GM21526 (cell line): ENCODE data around the gene GXYLT1.
A peak's percentile ranks its signal among the peaks of the same experiment; 100 is the strongest.
"Not testable (repeated sequence)": the region's sequence is repeated elsewhere in the genome, so short reads cannot be mapped to it uniquely, and the experiment has no call there.

Source experiments
- ATAC-seq: cut with Tn5 transposase; IDR thresholded peaks from one replicate; pipeline ENCODE4 v1.9.1; 2021; ENCODE audit warnings: moderate library complexity; ENCODE audit not compliant: unreplicated experiment, low FRiP score

Gene GXYLT1

DNA sequence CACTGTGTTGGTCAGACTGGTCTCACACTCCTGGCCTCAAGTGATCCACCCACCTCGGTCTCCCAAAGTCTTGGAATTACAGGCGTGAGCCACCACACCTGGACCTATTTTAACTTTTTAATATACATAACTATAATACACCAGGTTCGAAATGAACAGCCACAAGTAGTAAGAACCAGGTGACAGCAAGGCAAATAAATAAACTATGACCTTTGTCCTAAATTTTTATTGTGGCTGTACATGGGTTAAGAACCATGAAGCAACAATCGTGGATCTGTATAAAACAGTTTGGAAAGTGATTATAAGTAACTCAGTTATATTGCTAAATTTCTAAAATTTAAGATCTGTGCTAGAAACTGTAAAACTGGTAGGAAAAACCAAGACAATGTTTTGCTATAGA lies 41.5 kb downstream of the GXYLT1 start:
- ATAC-seq: no peak

DNA sequence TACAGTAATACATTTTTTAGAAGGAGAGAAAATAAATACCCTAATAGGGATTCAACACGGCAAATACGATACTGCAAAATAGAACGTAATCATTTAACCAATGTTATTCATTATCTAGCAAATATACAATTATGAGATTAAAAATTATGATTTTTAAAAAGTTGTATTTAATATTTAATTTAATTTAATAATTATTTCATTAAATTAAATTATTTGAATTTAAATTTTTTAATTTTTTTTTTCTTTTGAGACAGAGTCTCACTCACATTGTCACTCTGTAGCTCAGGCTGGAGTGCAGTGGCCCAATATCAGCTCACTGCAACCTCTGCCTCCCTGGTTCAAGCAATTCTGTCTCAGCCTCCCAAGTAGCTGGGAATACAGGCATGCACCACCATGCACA lies 42.0 kb downstream of the GXYLT1 start:
- no peak for ATAC-seq

DNA sequence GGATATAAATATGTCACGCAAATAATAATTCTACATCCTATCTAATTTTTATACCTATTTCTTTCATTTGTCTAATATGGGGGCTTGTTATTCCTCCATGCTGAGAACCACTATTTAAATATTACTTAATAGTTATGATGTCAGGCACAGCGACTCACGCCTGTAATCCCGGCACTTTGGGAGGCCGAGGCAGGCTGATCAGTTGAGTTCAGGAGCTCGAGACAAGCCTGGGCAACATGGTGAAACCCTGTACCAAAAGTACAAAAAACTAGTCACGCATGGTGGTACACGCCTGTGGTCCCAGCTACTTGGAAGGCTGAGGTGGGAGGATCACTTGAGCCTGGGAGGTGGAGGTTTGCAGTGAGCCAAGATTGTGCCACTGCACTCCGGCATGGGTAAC lies 45.2 kb downstream of the GXYLT1 start:
- ATAC-seq: no peak

DNA sequence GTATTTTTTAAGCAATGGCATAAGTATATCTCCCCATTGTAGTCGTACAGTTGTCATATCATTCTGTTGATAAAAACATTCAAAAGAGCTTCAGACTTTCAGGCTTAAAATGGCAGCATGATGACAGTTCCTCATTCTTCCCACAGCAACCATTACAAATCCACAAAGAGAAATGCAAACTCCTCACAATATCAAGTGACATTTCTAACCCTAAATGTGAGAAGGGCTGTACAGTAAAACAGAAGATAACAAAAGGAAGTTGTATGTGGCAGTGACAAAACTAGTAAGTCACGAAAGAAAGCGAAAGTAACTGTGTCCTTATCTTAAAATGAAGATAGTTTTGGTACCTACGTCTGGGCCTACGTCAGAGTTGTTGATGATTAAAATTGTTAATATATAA lies 46.7 kb downstream of the GXYLT1 start:
- peak; percentile 91 for ATAC-seq

DNA sequence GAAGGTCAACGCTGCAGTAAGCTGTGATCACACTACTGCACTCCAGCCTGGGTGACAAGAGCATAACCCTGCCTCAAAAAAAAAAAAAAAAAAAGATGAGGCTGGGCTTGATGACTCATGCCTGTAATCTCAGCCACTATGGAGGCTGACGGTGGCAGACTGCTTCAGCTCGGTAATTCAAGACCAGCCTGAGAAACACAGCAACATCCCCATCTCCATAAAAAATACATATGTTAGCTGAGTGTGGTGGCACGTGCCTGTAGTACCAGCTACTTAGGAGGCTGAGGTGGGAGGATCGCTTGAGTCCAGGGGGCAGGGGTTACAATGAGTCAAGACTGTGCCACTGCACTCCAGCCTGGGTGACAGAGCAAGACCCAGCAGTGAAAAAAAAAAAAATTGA lies 50.4 kb downstream of the GXYLT1 start:
- no peak for ATAC-seq

DNA sequence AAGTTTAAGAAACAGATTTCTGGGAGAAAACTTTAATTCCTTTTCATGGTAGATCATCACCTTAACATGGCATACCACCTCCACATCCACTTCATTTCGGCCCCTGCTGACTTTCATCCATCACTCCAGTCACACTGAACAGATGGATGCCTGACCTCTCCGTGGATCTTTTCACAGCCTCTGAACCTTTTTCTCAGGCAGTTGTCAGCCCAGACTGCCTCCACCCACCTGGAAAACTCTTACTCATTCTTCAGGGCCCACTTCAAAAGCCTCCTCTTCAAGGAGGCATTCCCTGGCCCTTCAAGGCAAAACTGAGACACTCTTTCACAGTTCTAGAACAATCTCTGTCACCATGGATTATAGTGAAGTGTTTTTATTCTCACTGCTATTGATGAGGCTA lies 52.9 kb downstream of the GXYLT1 start:
- ATAC-seq: no peak

DNA sequence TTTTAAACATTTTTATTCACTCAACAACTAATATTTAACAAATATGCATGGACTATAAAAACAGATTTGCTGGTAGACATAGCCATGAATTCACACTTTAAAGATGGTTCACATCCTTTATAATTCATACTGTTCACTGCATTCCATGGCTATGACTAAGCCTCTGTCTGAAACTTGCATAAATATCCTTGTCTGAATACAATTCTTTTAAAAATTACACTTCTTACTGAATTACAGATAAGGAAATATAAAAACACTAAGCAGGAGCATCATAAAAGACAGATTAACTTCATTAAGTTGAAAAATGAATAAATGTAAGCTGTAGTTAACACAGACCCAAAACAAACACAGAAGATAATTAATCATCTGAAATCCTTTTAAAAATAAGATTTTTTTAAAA lies 53.8 kb downstream of the GXYLT1 start:
- no peak for ATAC-seq

DNA sequence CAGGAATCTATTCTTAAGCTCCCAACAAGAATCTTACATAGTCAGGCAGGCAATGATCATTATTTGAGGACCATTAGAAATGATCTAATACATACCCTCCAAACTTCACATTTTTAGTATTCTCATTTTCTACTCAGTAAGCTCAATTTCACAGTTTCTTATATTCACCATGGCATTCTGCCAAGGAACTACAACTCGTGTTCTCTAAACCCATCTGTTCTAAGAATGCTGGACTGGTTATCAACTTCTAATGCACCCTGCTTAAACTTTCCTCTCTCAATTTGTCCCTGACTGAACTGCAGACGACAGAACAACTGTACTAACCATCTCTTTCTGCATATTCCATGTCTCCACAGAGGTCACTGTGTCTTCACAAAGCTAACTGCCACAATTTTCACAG lies 58.6 kb downstream of the GXYLT1 start:
- ATAC-seq: no peak

DNA sequence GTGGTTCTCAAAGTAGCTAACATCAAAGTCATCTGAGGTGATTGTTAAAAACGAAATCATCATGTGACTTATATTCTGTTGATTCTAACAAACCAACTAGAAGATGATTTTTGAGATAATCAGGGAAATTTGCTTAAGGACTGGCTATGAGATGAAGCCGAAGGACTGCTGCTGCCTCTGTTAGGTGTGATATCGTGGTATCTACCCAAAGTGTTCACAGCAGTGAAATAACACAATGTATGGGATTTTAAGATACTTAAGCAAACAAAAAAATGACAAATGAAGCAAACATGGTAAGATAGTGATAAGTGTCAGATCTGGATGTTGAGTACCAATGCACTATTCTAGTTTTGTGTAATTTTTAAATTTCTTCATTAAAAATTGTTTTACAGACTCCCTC lies 59.1 kb downstream of the GXYLT1 start:
- no peak for ATAC-seq

DNA sequence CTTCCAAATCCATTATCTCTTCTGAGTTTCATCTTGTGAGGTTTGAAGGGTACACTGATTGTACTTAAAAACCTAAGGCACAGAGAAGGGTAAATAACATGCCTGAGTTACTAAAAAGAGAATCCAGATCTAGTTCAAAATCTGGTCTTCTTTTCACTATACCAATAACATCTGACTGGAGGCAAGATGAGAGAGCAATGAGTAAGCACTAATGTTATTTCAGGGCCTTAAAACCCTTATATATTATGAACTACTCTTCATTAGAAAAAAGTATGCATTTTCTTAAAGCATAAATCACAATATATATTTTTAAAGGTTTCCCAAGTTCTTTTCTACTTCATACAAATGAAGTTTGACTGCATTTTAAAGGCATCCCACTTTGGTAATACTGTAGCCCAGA lies 60.2 kb downstream of the GXYLT1 start:
- ATAC-seq: no peak

DNA sequence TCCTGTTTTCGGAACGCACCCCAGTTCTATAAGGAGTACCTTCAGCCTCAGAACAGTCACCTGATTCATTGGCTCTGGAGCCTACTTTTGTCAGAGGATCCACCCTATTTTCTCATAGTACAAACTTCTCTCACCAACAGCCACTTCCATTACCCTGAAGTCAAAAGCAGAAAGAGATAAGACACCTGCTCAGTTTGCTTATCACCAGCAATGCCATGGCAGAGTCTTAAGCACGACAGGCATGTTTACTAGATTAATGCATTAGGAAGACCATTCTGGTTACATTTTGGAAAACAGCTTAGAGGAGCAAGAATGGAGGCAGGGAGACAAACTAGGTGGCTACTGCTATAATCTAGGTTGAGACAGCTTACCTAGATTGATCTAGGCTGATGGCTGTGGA lies 67.7 kb downstream of the GXYLT1 start:
- no peak for ATAC-seq

DNA sequence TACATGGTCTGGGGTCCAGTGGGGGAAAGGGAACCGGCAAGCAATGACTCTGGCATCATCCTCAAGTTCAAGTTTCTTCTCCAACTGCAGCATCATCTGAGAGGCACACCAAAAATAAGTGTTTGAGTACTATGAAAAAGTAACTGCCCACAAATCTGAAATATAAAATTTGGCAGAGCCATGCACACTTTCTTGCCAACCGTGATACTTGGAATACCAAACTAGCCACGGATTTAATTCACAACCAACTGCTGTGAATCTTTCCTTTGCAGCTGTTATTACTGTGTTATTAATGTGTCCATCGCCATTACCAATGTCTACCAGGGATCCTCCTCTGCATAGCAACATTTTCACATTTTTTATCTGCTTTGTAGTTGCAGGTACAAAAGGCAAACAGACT lies 74.6 kb downstream of the GXYLT1 start:
- no peak for ATAC-seq

DNA sequence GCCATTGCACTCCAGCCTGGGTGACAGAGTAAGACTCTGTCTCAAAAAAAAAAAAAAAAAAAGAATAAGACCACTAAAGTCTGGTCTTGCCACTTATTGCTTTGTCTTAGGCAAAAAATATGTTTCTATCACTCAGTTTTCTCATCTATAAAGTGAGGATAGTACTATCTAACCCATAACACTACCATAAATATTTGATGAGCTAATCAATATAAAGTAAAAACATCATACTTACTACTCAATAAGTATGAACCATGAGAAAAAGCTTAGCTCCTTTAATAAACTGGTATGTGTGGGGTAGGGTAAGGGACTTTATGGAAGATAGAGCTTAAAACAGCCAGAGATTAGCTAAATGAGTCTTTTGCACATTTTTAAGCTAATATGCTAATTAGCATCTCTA lies 85.5 kb downstream of the GXYLT1 start:
- ATAC-seq: no peak

DNA sequence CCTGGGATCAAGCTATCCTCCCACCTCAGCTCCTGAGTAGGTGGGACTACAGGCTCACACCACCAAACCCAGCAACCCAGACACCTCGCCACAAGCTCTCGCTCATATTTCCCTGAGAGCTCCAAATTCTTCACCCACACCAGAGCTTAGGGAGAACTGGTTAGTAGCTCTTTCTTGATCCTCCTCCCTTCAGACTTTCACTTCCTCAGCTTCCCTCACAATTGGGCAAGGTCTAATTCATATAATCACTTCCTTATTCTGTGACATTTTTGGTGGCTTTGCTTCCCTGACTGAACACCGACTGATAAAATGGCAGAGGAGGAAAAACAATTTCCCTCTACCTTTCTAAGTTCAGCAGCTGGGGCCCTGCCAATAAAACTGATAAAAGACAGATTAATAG lies 88.5 kb downstream of the GXYLT1 start:
- peak; percentile 96 for ATAC-seq

DNA sequence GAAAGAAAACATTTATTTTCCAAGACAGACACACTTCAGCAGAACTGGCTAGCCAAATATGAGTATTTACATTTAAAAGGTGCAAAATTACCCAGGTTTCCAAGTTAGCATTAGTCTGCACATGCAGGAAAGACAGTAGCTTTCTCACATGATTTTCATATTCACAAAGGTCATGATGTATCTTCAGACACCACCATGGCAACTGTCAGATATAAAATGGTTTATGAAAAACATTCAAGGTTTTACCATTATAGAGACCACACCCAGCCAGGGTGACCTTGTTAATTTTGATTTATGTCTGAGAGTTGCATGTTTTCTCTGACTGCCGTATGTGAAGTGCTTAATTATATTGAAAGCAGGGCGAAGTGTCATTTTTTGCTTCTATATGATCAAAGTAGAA lies 91.2 kb downstream of the GXYLT1 start:
- no peak for ATAC-seq

DNA sequence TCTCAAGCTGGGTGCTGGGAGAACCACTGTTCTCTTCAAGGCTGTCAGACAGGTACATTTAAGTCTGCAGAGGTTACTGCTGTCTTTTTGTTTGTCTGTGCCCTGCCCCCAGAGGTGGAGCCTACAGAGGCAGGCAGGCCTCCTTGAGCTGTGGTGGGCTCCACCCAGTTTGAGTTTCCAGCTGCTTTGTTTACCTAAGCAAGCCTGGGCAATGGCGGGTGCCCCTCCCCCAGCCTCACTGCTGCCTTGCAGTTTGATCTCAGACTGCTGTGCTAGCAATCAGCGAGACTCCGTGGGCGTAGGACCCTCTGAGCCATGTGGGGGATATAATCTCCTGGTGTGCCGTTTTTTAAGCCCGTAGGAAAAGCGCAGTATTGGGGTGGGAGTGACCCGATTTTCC lies 95.7 kb downstream of the GXYLT1 start:
- not testable (repeated sequence) for ATAC-seq

DNA sequence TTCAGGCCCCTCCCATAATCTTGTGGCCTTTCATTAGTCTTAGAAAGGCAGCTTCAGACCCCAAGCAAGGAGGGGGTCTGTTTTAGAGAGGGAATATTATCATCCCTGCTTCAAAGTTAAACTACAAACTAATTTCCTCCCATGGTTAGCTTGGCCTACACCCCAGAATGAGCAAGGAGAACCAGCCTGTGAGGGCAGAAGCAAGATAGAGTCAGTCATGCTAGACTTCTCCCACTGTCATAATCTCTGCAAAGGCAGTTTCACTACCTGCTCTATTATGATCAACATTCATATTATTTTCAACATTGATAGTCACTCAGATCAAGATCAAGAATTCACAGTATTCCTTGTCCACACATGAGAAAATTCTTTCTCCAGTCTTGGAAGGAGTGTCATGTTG lies 105.1 kb downstream of the GXYLT1 start:
- ATAC-seq: no peak

DNA sequence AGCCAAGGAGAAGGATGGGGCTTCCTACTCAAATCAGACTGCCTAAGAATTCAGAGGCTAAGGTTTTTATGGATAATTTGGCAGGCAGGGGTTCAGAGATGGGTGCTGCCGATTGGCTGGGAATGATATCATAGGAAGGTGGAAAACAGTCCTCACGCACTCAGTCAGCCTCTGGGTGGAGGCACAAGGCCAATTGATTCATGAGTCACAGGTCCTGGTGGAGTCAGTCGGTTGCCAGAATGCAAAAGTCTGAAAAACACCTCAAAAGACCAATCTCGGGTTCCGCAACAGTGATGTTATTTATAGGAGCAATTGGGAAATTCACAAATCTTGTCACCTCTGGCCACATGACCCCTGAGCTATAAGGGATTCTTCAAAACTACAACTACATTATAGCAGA lies 105.5 kb downstream of the GXYLT1 start:
- ATAC-seq: no peak

DNA sequence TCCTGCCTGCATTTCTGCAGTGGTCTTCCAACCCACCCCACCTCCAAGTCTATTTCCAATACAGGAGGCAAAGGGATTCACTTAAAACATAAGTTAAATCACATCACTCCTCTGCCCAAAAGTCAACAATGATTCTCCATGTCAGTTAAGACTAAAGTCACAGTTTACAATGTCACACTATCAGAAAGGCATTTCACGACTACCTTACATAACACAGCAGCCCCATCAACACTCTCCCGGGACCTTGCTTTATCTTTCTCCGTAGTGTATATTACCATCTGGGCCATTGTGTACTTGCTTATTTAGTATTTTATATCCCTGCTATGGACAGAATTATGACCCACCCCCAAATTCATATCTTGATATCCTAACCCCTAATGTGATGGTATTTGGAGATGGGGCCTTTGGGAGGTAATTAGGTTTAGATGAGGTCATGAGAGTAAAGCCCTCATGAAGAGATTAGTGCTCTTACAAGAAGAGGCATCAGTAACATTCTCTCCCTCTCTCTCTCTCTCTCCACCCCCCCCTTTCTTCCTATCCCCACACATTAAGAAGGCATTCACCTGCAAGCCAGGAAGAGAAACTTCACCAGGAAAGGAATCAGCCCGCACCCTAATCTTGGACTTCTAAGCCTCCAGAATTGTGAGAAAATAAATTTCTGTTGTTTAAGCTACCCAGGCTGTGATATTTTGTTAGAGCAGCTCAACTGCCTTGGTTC lies 112.7 kb downstream of the GXYLT1 start:
- no peak for ATAC-seq
